ENCODE data around the gene ARL1. TPM values are rescaled to one million over a fixed set of nuclear protein-coding genes. Genes with fewer than 3 reads are reported as not detected.

The ARL1 gene
- total RNA-seq (2012; rRNA removed) (126 and 163 TPM in 2 replicates), polyA plus RNA-seq (2012; rRNA removed) (113 and 124 TPM in 2 replicates), Bru-seq, nascent RNA (percentile 88 among the genes with signal in this experiment), BruChase-seq, experiment 1, labeled RNA remaining after a 6-hour chase (percentile 96 among the genes with signal in this experiment), BruChase-seq, experiment 2, labeled RNA remaining after a 2-hour chase (percentile 94 among the genes with signal in this experiment)
- polyA plus RNA-seq (2012; cell fraction: cytosol; rRNA removed) = 7.5 and 23.1 TPM in 2 replicates
- 9.0 and 67.1 TPM in 2 replicates for polyA plus RNA-seq (2012; cell fraction: nucleus; rRNA removed; ENCODE audit: low replicate concordance)
- long read RNA-seq, transcript ARL1-201 (6 exons, 3,241 nt) = major isoform, 151 of 165 reads
- long read RNA-seq, partial matches to known transcripts = 1 of 165 reads
- long read RNA-seq, other reads (novel, unspliced or antisense) = 12 of 165 reads

GRCh38 chr12:101407436-101408345, at the start of gene ARL1:
Gene ARL1, minus strand, starts transcription at chr12:101407772. Its CDS starts 127 bp downstream, at chr12:101407645.
- CTCF ChIA-PET = no interaction called here
- Histone ChIP-seq H3K18ac (ENCODE audit: low read depth, low read length) (peak within 1 kb of the TSS; percentile 83), H2BK5ac (ENCODE audit: low read depth, low read length, poor library complexity, severe bottlenecking) (peak within 1 kb of the TSS; percentile 91), H2AFZ (replicated peaks; ENCODE audit: low read length, poor library complexity) (peak within 1 kb of the TSS; percentile 97), H3K4ac (ENCODE audit: low read depth, low read length) (peak within 1 kb of the TSS; percentile 95), H4K91ac (ENCODE audit: insufficient read depth, low read depth, low read length) (peak within 1 kb of the TSS; percentile 94), H3K23ac (ENCODE audit: low read depth, low read length) (peak within 1 kb of the TSS; percentile 92), H3K56ac (ENCODE audit: extremely low read depth, insufficient read depth, low read length) (peak within 1 kb of the TSS; percentile 100), H3K27me3 (ENCODE audit: control insufficient read depth, insufficient read depth, low read length) (no peaks in the 10 kb centered on the region), H3K27ac (ENCODE audit: insufficient read depth, low read length) (peak within 1 kb of the TSS; percentile 97), H3K14ac (replicated peaks; ENCODE audit: low read depth, low read length) (peak within 1 kb of the TSS; percentile 91), H4K5ac (ENCODE audit: low read depth, low read length) (peak within 1 kb of the TSS; percentile 98), H2BK120ac (ENCODE audit: low read depth, low read length) (peak within 1 kb of the TSS; percentile 95), H4K20me1 (ENCODE audit: insufficient read depth, low read length) (peaks cover 16% of the 10 kb centered on the region; the same call in 1 of the 2 replicates), H3K9ac (ENCODE audit: low read depth, low read length) (peak within 1 kb of the TSS; percentile 99), H3K9me1 (ENCODE audit: insufficient read depth, low read length) (no peaks in the 10 kb centered on the region), H3K79me1 (ENCODE audit: low read depth in 1 of 2, low read length in 2 of 2) (peaks cover 2 to 16% of the 10 kb centered on the region in 2 experiments; a peak in 3 of 4 replicates), H3K36me3 (ENCODE audit: control insufficient read depth, insufficient read depth, low read length) (peaks cover 3% of the 10 kb centered on the region), H2AK5ac (ENCODE audit: low read depth, low read length) (peak within 1 kb of the TSS; percentile 68; the same call in 1 of the 2 replicates), H3K4me3 (ENCODE audit: insufficient read depth, low read depth, low read length) (peak within 1 kb of the TSS; percentile 90), H3K4me2 (ENCODE audit: low read depth, low read length) (peak within 1 kb of the TSS; percentile 93), H2BK20ac (ENCODE audit: low read depth, low read length) (peak within 1 kb of the TSS; percentile 94), H4K8ac (ENCODE audit: low read depth in 2 of 2, low read length in 2 of 2) (peak within 1 kb of the TSS; percentile 97), H3K9me3 (ENCODE audit: control insufficient read depth, insufficient read depth, low read length) (no peaks in the 10 kb centered on the region), H3K4me1 (ENCODE audit: control insufficient read depth, insufficient read depth, low read length) (no peaks in the 10 kb centered on the region), H2AK9ac (replicated peaks; ENCODE audit: low read depth, low read length, poor library complexity) (peak within 1 kb of the TSS; percentile 95), H2BK15ac (ENCODE audit: low read depth, low read length) (peak within 1 kb of the TSS; percentile 64)
- DNase-seq (peak; percentile 89), ATAC-seq (ENCODE audit: low read depth) (peak; percentile 93)
- no TSS peak for BruUV-seq (replicated peaks)
- WGBS, 2 experiments (ENCODE audit: extremely low coverage in 2 of 2, insufficient read length in 1 of 2) = 1% methylated on average over 31 of the region's 71 CpGs; no CpG with 5 or more reads in 1 of the 2 experiments
- intact Hi-C loops (cut with micrococcal nuclease) = no loop called here
- in situ Hi-C loops (cut with MboI; ENCODE audit: low sequenced_read_pairs) = no loop called here
- POLR2A ChIA-PET (ENCODE audit: unreplicated experiment) = no interaction called here
- TF ChIP-seq FOS (IDR thresholded peaks at IDR 0.05; ENCODE audit: low read depth, low read length) (0 out of 2 replicates have a peak, but pooled peaks have one; percentile 34), RFX5 (IDR thresholded peaks at IDR 0.05; ENCODE audit: low read depth, low read length) (no peak), CHD1 (IDR thresholded peaks at IDR 0.05; ENCODE audit: low read depth, low read length) (no peak), MAFK (IDR thresholded peaks at IDR 0.05; ENCODE audit: low read depth, low read length) (no peak), POLR2A (IDR thresholded peaks at IDR 0.05; ENCODE audit: low read depth, low read length) (peak; percentile 83), MAZ (IDR thresholded peaks at IDR 0.05; ENCODE audit: borderline replicate concordance, low read depth, low read length) (peak; percentile 64; the same call in 1 of the 2 replicates), MXI1 (IDR thresholded peaks at IDR 0.05; ENCODE audit: borderline replicate concordance, low read depth, low read length) (peak; percentile 84)
- dilution Hi-C loops (cut with HindIII; ENCODE audit: low sequenced_read_pairs, unreplicated experiment) = no loop called here
